GM18870 (cell line): ENCODE measurements around the gene ACAP2.
"Not testable (repeated sequence)": the region's sequence is repeated elsewhere in the genome, so short reads cannot be mapped to it uniquely, and the experiment has no call there.

Source experiments
- ATAC-seq: cut with Tn5 transposase; IDR thresholded peaks from one replicate; pipeline ENCODE4 v1.9.1; 2021; ENCODE audit warnings: moderate library complexity; ENCODE audit not compliant: unreplicated experiment

Gene ACAP2

GRCh38 chr3:195394700-195395099 is 48.1 kb downstream of the ACAP2 start:
- ATAC-seq = no peak

DNA sequence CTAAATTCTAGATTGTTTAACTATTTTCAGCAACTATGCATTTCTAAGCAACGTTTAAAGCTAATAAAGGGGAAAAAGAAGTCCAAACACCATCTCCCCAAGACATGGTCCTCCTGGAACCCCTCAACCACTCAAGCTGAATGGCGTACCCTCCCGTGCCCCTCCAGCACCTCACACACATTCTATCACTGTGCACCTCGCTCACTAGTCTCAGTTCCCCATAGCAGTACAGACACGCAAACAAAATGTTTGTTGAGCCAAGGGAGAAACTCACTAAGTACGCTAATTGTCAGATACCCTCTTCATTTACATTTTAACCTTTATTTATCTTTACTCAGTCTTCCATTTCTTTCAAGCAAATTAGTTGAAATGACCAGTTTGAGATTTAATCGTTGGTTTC is 48.8 kb downstream of the ACAP2 start:
- no peak for ATAC-seq

GRCh38 chr3:195388380-195388779 is 54.4 kb downstream of the ACAP2 start:
- ATAC-seq = no peak

DNA sequence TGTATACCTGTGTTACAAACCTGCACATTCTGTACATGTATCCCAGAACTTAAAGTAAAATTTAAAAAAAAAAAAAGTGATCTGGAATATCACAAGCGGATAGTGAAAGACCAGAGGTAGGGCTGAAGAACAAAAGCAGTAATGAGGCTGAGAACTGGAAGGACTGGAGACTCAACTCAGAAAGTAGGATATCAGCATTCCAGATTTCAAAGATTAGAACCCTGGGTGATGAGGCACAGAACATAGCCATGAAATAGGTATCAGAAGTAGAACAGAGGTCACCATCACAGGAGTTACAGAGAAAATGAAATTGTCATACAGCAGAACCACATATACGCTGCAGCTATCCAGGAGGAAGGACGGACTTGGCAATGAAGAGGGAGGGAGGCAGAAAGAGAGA is 56.1 kb downstream of the ACAP2 start:
- ATAC-seq = no peak

DNA sequence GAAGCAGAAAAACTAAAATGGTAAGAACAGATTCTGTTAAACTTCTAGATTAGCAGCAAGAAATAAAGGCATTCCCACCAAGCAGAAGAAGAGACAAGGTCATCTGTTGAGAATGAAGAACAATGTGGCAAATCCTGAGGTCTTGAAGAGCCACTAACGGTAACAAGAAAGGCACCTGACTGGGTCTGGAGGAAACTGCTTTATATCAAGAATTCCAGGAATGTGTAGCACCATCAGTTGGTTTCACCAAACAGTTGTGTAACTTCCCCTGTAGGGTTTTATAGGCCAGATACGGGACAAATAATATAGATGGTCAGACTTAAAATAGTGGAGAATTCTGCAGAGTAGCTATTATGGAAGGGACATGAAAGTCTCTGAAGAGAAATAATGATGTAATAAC is 57.3 kb downstream of the ACAP2 start:
- ATAC-seq = no peak

- ATAC-seq = no peak
Measured at GRCh38 chr3:195384952-195385351, 57.9 kb downstream of the ACAP2 start.

- no peak for ATAC-seq
Measured at GRCh38 chr3:195372220-195372619, 70.6 kb downstream of the ACAP2 start.

DNA sequence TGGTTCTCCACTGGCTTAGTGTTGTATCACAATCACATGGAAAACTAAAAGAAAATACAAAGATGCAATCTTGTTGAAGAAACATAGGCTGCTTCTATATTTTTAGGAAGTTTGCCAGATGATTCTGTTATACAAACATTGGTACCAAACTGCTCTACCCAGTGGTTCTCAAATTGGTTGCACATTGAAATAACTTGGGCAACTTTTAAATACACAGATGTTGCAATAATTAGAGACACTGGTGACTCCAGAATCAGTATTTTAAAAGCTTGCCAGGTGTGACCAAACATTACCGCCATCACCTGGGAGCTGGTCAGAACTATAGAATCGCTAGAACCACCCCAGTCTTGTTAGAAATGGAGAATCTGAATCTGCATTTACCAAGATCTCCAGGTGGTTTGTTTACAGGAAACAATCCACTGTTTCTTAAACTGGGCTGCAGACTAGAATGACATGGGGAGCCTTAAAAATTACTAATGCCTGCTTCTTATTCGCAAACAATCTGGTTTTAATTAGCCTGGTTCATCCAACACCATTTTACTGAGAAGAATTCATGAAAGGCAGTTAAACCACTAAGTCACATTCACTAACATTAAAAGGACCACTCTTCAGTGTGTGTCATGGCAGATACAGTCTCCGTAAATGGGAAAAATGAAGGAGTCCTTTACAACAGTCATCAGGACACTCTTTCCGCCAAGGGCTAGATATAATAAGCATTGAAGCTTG is 76.5 kb downstream of the ACAP2 start:
- no peak for ATAC-seq

DNA sequence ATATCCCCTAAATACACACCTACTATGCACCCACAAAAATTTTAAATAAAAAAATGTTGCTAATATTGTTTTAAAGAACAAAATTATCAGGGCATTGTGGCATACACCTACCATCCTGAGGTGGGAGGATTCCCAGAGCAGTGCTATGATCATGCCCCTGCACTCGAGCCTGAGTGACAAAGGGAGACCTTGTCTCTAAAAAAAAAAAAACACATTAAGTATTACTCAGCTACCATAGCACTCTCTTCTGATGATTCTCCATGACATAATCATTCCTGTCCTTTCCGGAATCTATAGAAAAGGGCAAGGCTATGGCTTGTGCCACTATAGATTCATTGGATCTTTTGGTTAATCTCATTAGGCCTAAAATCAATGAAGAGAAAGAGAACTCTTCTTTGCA is 77.4 kb downstream of the ACAP2 start:
- no peak for ATAC-seq

DNA sequence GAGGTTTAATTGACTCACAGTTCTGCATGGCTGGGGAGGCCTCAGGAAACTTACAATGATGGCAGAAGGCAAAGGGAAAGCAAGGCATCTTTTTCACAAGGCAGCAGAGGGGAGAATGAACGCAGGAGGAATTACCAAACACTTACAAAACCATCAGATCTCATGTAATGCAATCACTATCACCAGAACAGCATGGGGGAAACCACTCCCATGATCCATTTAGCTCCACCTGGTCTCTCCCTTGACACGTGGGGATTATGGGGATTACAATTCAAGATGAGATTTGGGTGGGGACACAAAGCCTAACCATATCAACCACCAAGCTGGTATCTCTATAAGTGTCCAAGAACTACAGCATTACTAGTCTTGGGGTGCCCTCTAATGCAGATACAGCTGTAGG is 85.0 kb downstream of the ACAP2 start:
- not testable (repeated sequence) for ATAC-seq

DNA sequence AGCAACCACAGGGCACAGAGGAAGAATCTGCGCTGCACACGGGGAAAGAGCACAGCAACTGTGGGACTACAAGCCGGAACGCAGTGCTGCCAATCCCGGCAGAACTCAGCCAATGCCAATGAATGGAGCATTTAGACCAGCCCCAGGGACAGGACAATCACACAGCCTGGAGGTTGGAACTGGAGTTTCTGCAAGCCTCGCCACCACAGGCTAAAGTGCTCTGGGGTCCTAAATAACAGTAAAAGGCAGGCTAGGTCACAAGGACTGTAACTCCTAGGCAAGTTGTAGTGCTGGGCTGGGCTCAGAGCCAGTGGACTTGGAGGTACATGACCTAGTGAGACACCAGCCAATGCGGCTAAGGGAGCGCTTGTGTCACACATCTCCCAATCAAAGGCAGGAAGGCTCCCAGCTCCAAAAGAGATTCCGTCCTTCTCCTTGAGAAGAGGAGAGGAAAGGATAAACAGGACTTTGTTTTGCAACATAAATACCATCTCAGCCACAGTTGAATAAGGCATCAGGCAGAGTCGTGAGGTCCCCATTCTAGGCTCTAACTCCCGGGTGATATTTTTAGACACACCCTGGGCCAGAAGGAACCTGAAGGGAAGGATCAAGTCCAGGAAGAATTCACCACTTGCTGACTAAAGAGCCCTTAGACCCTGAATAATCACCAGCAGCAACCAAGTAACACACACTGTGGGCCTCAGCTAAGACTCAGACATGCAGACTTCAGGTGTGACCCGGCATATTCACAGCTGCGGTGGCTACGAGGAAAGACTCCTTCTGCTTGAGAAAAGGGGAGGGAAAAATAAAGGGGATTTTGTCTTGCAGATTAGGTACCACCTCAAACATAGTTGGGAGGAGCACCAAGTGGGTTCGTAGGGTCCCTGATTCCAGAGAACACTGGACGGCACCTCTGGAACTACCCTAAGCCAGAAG is 86.4 kb downstream of the ACAP2 start:
- ATAC-seq = no peak

- not testable (repeated sequence) for ATAC-seq
Measured at GRCh38 chr3:195354009-195354408, 88.8 kb downstream of the ACAP2 start.

GRCh38 chr3:195352895-195353488 is 89.8 kb downstream of the ACAP2 start:
- ATAC-seq = no peak

- ATAC-seq = no peak
Measured at GRCh38 chr3:195348426-195349115, 94.2 kb downstream of the ACAP2 start.

GRCh38 chr3:195337747-195338146 is 105.1 kb downstream of the ACAP2 start:
- no peak for ATAC-seq

DNA sequence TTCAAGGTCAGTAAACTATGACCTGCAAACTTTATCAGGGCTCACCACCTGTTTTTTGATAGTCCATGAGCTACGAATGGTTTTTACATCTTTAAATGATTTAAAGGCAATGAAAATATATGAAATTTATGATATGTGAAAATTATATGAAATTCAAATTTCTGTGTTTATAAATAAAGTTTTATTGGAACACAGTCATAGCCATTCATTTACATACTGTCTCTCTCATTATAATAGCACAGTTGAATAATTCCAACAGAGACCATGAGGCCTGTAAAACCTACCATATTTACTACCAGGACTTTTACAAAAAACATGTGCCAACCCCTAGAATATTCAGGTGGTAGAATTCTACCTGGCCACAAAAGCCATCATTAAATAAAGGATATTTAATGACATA is 107.9 kb downstream of the ACAP2 start:
- no peak for ATAC-seq

DNA sequence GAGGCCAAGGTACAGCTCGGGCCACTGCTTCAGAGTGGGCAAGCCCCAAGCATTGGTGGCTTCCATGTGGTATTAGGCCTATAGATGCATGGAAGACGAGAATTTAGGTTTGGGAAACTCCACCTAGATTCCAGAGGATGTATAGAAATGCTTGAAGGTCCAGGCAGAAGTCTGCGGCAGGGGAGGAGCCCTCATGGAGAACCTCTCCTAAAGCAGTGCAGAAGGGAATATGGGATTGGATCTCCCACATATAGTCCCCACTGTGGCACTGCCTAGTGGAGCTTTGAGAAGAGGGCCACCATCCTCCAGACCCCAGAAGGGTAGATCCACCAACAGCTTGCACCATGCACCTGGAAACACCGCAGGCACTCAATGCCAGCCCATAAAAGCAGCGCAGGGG is 123.8 kb downstream of the ACAP2 start:
- ATAC-seq = no peak

DNA sequence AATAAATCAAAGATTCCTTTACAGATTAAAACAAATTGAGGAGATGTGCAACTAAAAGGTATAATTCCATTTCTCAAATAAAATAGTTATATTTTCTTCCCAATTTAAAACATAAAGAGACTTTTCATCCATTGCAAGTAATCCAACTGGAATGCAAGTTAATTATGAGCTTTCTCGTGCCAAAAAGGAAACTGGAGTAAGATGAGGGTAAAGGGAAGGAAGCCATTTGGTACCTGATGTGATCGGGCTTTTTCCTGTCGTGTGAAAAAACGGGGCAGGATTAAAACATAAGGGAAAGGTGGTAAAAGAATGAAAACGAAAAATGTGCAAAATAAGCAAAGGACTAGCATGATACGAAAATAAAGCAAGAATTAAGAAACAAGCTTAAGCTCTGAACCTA is 130.1 kb downstream of the ACAP2 start:
- ATAC-seq = no peak

- no peak for ATAC-seq
Measured at GRCh38 chr3:195307711-195308110, 135.1 kb downstream of the ACAP2 start.

DNA sequence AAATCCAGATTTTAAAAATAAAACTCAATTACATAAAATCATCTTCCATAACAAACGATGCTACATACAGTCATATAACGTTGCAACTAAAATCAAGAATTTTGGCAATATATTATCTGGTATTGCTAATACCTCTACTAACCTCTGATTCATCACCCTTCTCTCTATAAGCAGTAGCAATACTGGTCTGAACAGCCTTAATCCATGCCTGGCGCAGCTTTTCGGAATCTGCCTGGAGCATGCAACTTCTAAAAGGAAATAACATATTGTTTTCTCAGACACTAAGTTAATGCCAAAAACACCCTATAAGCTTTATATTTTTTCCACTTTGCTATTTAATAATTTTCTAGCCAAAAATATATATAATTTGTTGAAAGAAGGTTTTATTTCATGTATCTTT is 136.5 kb downstream of the ACAP2 start:
- ATAC-seq = no peak

DNA sequence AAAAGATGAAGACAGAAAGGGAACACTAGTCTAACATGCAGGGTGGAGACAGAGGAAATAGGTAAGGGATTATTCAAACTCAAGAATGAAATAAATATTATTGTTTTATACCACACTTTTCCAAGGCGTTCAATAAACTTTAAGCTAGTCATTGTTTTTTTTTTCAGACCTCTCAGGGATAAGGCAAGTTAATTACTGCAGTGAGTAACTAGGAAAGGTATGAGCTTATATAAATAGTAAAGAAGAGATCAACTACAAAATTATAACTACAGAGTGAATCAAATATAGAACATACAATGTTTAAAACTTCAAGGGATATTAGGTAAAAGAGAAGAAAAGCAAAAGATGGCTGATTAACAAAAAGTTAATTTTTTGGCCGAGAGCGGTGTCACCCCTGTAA is 140.4 kb downstream of the ACAP2 start:
- ATAC-seq = no peak
